Suprapubic skin (tissue), 3 donors: ENCODE results near the gene ZNG1C.
"Not testable (repeated sequence)": the region's sequence is repeated elsewhere in the genome, so short reads cannot be mapped to it uniquely, and the experiment has no call there.

ENCODE experiments used
- CTCF ChIP-seq, 2 donors: fragments of 200-600 bp in 1 of 2; fragments of 450-650 bp in 1 of 2; sonication (generic) in 1 of 2; IDR thresholded peaks; one replicate each; pipeline ENCODE4 v1.5.1; 2016 to 2019; ENCODE audit warnings: antibody characterized with exemption in 2 of 2, mild to moderate bottlenecking in 1 of 2, moderate library complexity in 1 of 2
- POLR2A ChIP-seq, 2 donors: fragments of 450-650 bp; IDR thresholded peaks; one replicate each; pipeline ENCODE4 v1.6.1; 2017; ENCODE audit warnings: antibody characterized with exemption in 2 of 2, mild to moderate bottlenecking in 2 of 2, moderate library complexity in 2 of 2

- not testable (repeated sequence) for TF ChIP-seq CTCF, POLR2A (IDR thresholded peaks at IDR 0.05)
These were observed 654 bp downstream of the ZNG1C start for GRCh38 chr9:68242437-68242836.
